Measurements from ENCODE around the gene SWT1. TPM values are rescaled to one million over a fixed set of nuclear protein-coding genes. Genes with fewer than 3 reads are reported as not detected.
"Not testable (repeated sequence)": the region's sequence is repeated elsewhere in the genome, so short reads cannot be mapped to it uniquely, and the experiment has no call there.

The SWT1 gene
- total RNA-seq, 1 donor from 2014 or later = 3.5 TPM

DNA sequence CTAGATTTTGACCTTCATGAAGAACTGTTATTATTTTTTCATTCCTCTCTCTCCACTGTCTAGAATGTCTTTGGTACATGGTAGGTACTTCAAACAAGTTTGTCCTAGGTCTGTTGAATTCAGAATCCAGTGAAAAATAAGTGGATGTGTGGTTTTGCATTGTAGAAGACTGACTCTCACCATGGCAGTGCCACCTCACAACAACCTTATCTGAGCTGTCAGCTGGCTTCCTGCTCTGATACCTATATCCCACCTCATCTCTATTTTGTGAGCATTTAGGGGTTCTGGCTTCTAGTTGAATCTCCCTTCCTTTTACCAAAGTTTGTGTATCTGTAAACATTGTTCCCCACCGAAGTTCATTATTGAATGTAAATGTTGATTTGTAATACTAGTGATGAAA lies 9.1 kb downstream of the SWT1 start:
- no peaks in the 10 kb centered on the region for H3K27me3 Mint-ChIP-seq (ENCODE audit: low read depth)
- H3K27ac Mint-ChIP-seq (ENCODE audit: unreplicated experiment) = no peak overlapping the region
- no peak overlapping the region for H3K4me3 Mint-ChIP-seq (ENCODE audit: unreplicated experiment)
- H3K36me3 Mint-ChIP-seq (ENCODE audit: low read depth) = peaks cover 21% of the 10 kb centered on the region
- no peak for DNase-seq (ENCODE audit: low spot score)
- TF ChIP-seq, protein P1, sequence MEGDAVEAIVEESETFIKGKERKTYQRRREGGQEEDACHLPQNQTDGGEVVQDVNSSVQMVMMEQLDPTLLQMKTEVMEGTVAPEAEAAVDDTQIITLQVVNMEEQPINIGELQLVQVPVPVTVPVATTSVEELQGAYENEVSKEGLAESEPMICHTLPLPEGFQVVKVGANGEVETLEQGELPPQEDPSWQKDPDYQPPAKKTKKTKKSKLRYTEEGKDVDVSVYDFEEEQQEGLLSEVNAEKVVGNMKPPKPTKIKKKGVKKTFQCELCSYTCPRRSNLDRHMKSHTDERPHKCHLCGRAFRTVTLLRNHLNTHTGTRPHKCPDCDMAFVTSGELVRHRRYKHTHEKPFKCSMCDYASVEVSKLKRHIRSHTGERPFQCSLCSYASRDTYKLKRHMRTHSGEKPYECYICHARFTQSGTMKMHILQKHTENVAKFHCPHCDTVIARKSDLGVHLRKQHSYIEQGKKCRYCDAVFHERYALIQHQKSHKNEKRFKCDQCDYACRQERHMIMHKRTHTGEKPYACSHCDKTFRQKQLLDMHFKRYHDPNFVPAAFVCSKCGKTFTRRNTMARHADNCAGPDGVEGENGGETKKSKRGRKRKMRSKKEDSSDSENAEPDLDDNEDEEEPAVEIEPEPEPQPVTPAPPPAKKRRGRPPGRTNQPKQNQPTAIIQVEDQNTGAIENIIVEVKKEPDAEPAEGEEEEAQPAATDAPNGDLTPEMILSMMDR (IDR thresholded peaks at IDR 0.05) = no peak
- H3K4me1 Mint-ChIP-seq (ENCODE audit: low read depth) = no peaks in the 10 kb centered on the region
- H3K9me3 Mint-ChIP-seq (ENCODE audit: low read depth) = no peaks in the 10 kb centered on the region

DNA sequence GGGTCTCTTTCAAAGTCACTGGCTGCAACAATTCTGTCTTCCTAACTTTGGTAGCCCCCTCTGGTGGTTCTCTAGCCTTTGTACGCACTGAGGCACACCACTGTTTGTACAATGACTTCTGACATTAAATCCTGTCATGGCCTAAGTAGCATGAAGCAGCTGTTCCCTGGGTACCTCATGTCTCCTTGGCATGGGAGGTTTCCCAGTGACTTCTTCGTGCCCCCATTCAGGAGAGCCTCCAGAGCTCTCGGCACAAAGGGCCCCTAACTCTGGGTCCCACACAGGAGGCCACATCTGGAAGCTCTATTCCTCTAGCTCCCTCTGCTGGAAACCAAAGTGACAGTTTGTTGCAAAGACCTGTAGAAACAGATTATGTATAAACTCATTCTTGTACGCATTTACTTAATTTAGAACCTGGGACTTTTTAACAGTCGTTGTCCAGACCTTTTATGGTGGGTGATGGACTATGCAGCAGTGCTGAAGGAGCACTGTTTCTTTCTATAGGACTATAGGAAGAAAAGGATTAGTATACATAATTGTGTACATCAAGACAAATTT lies 13.4 kb downstream of the SWT1 start:
- Mint-ChIP-seq H3K9me3 (ENCODE audit: low read depth) (no peaks in the 10 kb centered on the region), H3K36me3 (ENCODE audit: low read depth) (peaks cover 5% of the 10 kb centered on the region), H3K4me3 (ENCODE audit: unreplicated experiment) (no peak overlapping the region), H3K27ac (ENCODE audit: unreplicated experiment) (peak overlapping the region; percentile 61), H3K4me1 (ENCODE audit: low read depth) (no peaks in the 10 kb centered on the region), H3K27me3 (ENCODE audit: low read depth) (no peaks in the 10 kb centered on the region)
- no peak for DNase-seq (ENCODE audit: low spot score)
- TF ChIP-seq, protein P1 (IDR thresholded peaks at IDR 0.05) = peak; percentile 94

GRCh38 chr1:185193756-185194155 lies 36.8 kb downstream of the SWT1 start:
- no peaks in the 10 kb centered on the region for H3K27me3 Mint-ChIP-seq (ENCODE audit: low read depth)
- H3K9me3 Mint-ChIP-seq (ENCODE audit: low read depth) = peaks cover 16% of the 10 kb centered on the region
- no peak overlapping the region for H3K27ac Mint-ChIP-seq (ENCODE audit: unreplicated experiment)
- peaks cover 28% of the 10 kb centered on the region for H3K36me3 Mint-ChIP-seq (ENCODE audit: low read depth)
- H3K4me1 Mint-ChIP-seq (ENCODE audit: low read depth) = no peaks in the 10 kb centered on the region
- no peak overlapping the region for H3K4me3 Mint-ChIP-seq (ENCODE audit: unreplicated experiment)
- no peak for DNase-seq (ENCODE audit: low spot score)
- TF ChIP-seq, protein P1 (IDR thresholded peaks at IDR 0.05) = no peak

GRCh38 chr1:185198712-185199111 lies 41.7 kb downstream of the SWT1 start:
- H3K4me1 Mint-ChIP-seq (ENCODE audit: low read depth); DNase-seq (ENCODE audit: low spot score); H3K27ac Mint-ChIP-seq (ENCODE audit: unreplicated experiment); H3K4me3 Mint-ChIP-seq (ENCODE audit: unreplicated experiment); H3K27me3 Mint-ChIP-seq (ENCODE audit: low read depth): not testable (repeated sequence)
- Mint-ChIP-seq H3K36me3 (ENCODE audit: low read depth) (peaks cover 33% of the 10 kb centered on the region), H3K9me3 (ENCODE audit: low read depth) (peaks cover 23% of the 10 kb centered on the region)

GRCh38 chr1:185200889-185201288 lies 43.9 kb downstream of the SWT1 start:
- TF ChIP-seq, protein P1 (IDR thresholded peaks at IDR 0.05) = no peak
- no peak overlapping the region for H3K27ac Mint-ChIP-seq (ENCODE audit: unreplicated experiment)
- peaks cover 30% of the 10 kb centered on the region for H3K36me3 Mint-ChIP-seq (ENCODE audit: low read depth)
- H3K4me3 Mint-ChIP-seq (ENCODE audit: unreplicated experiment) = no peak overlapping the region
- no peak for DNase-seq (ENCODE audit: low spot score)
- no peaks in the 10 kb centered on the region for H3K27me3 Mint-ChIP-seq (ENCODE audit: low read depth)
- H3K4me1 Mint-ChIP-seq (ENCODE audit: low read depth) = no peaks in the 10 kb centered on the region
- peaks cover 20% of the 10 kb centered on the region for H3K9me3 Mint-ChIP-seq (ENCODE audit: low read depth)

DNA sequence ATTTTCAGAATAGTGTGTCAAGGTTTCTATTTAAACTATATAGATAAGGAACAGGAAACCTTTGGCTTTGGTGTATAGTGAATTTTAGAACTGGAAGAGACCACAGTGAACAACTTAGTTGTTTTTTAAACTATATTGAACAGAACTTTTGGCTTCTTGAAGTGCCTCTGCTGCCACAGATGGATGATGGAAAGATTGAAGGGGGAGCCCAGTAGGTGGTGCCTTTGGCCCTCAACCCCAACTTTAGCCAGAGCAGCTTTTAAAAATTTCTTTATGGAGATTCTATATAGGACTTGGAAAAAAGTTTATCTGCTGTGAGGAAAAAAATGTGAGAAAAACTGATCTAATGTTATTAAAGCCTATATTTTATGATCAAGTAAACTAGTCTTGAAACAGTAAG lies 50.2 kb downstream of the SWT1 start:
- Mint-ChIP-seq H3K27me3 (ENCODE audit: low read depth) (no peaks in the 10 kb centered on the region), H3K4me3 (ENCODE audit: unreplicated experiment) (no peak overlapping the region), H3K36me3 (ENCODE audit: low read depth) (peaks cover 18% of the 10 kb centered on the region), H3K4me1 (ENCODE audit: low read depth) (no peaks in the 10 kb centered on the region), H3K9me3 (ENCODE audit: low read depth) (peaks cover 14% of the 10 kb centered on the region), H3K27ac (ENCODE audit: unreplicated experiment) (no peak overlapping the region)
- TF ChIP-seq, protein P1 (IDR thresholded peaks at IDR 0.05) = peak; percentile 27
- no peak for DNase-seq (ENCODE audit: low spot score)

All from chondrocyte (in vitro differentiated cells).